Measurements from ENCODE around the gene MSMO1. TPM values are rescaled to one million over a fixed set of nuclear protein-coding genes. Genes with fewer than 3 reads are reported as not detected.

The MSMO1 gene
- total and polyA plus RNA-seq, 2 experiments from 2014 or later, result 145 to 272 TPM

DNA sequence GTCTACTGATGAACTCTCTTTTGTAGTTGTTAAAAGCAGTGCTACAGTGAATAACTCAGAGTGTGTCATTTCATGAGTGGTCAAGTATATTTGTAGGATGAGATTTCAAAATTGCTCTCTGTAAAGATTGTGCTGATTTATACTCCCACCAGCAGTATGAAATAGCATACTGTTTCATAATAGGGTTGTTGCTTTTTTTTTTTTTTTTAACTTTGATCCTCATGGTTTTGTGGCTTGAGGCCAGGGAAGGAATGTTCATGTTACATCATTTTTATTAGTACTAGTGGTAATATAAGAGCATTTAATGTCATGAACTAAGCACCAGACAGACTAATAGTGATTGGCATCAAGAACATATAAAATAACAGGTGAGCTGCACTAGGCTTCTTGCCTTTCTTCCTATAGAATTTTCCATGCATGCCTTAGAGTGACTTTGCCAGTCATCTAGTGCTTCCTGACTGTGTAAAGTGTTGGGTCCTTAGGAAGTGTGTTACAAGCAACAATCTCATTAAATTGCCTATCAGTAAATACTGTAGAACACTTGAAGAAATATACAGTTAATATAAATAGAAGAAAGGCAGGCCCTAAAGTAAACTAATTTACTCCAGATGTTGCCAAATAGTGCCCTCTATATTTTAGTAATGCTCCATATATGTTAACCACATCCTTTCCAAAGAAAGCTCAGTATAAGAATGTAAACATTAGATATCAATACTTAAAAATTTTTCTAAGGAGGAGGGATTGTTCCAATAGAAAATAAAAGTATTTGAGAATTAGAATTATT lies 38.6 kb upstream of the MSMO1 start:
- TF ChIP-seq, protein P1, sequence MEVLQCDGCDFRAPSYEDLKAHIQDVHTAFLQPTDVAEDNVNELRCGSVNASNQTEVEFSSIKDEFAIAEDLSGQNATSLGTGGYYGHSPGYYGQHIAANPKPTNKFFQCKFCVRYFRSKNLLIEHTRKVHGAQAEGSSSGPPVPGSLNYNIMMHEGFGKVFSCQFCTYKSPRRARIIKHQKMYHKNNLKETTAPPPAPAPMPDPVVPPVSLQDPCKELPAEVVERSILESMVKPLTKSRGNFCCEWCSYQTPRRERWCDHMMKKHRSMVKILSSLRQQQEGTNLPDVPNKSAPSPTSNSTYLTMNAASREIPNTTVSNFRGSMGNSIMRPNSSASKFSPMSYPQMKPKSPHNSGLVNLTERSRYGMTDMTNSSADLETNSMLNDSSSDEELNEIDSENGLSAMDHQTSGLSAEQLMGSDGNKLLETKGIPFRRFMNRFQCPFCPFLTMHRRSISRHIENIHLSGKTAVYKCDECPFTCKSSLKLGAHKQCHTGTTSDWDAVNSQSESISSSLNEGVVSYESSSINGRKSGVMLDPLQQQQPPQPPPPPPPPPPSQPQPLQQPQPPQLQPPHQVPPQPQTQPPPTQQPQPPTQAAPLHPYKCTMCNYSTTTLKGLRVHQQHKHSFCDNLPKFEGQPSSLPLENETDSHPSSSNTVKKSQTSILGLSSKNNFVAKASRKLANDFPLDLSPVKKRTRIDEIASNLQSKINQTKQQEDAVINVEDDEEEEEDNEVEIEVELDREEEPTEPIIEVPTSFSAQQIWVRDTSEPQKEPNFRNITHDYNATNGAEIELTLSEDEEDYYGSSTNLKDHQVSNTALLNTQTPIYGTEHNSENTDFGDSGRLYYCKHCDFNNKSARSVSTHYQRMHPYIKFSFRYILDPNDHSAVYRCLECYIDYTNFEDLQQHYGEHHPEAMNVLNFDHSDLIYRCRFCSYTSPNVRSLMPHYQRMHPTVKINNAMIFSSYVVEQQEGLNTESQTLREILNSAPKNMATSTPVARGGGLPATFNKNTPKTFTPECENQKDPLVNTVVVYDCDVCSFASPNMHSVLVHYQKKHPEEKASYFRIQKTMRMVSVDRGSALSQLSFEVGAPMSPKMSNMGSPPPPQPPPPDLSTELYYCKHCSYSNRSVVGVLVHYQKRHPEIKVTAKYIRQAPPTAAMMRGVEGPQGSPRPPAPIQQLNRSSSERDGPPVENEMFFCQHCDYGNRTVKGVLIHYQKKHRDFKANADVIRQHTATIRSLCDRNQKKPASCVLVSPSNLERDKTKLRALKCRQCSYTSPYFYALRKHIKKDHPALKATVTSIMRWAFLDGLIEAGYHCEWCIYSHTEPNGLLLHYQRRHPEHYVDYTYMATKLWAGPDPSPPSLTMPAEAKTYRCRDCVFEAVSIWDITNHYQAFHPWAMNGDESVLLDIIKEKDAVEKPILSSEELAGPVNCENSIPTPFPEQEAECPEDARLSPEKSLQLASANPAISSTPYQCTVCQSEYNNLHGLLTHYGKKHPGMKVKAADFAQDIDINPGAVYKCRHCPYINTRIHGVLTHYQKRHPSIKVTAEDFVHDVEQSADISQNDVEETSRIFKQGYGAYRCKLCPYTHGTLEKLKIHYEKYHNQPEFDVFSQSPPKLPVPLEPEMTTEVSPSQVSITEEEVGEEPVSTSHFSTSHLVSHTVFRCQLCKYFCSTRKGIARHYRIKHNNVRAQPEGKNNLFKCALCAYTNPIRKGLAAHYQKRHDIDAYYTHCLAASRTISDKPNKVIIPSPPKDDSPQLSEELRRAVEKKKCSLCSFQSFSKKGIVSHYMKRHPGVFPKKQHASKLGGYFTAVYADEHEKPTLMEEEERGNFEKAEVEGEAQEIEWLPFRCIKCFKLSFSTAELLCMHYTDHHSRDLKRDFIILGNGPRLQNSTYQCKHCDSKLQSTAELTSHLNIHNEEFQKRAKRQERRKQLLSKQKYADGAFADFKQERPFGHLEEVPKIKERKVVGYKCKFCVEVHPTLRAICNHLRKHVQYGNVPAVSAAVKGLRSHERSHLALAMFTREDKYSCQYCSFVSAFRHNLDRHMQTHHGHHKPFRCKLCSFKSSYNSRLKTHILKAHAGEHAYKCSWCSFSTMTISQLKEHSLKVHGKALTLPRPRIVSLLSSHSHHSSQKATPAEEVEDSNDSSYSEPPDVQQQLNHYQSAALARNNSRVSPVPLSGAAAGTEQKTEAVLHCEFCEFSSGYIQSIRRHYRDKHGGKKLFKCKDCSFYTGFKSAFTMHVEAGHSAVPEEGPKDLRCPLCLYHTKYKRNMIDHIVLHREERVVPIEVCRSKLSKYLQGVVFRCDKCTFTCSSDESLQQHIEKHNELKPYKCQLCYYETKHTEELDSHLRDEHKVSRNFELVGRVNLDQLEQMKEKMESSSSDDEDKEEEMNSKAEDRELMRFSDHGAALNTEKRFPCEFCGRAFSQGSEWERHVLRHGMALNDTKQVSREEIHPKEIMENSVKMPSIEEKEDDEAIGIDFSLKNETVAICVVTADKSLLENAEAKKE (CRISPR knock-in tag; IDR thresholded peaks at IDR 0.05), result no peak
- no peak for TF ChIP-seq STAT1 (IDR thresholded peaks at IDR 0.05; ENCODE audit: unreplicated experiment)
- no peak for TF ChIP-seq JUNB (IDR thresholded peaks at IDR 0.05; ENCODE audit: unreplicated experiment)
- TF ChIP-seq, protein P2, sequence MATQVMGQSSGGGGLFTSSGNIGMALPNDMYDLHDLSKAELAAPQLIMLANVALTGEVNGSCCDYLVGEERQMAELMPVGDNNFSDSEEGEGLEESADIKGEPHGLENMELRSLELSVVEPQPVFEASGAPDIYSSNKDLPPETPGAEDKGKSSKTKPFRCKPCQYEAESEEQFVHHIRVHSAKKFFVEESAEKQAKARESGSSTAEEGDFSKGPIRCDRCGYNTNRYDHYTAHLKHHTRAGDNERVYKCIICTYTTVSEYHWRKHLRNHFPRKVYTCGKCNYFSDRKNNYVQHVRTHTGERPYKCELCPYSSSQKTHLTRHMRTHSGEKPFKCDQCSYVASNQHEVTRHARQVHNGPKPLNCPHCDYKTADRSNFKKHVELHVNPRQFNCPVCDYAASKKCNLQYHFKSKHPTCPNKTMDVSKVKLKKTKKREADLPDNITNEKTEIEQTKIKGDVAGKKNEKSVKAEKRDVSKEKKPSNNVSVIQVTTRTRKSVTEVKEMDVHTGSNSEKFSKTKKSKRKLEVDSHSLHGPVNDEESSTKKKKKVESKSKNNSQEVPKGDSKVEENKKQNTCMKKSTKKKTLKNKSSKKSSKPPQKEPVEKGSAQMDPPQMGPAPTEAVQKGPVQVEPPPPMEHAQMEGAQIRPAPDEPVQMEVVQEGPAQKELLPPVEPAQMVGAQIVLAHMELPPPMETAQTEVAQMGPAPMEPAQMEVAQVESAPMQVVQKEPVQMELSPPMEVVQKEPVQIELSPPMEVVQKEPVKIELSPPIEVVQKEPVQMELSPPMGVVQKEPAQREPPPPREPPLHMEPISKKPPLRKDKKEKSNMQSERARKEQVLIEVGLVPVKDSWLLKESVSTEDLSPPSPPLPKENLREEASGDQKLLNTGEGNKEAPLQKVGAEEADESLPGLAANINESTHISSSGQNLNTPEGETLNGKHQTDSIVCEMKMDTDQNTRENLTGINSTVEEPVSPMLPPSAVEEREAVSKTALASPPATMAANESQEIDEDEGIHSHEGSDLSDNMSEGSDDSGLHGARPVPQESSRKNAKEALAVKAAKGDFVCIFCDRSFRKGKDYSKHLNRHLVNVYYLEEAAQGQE (IDR thresholded peaks at IDR 0.05; ENCODE audit: unreplicated experiment), result no peak
- TF ChIP-seq ZNF331 (CRISPR knock-in tag; IDR thresholded peaks at IDR 0.05; ENCODE audit: low read depth), result no peak
- no peak for TF ChIP-seq EZH2 (IDR thresholded peaks at IDR 0.05; ENCODE audit: low read depth, unreplicated experiment)
- TF ChIP-seq CREB1 (CRISPR knock-in tag; IDR thresholded peaks at IDR 0.05; ENCODE audit: low read depth), result no peak
- no peak for TF ChIP-seq ZNF114 (CRISPR knock-in tag; IDR thresholded peaks at IDR 0.05)
- TF ChIP-seq, protein P3, sequence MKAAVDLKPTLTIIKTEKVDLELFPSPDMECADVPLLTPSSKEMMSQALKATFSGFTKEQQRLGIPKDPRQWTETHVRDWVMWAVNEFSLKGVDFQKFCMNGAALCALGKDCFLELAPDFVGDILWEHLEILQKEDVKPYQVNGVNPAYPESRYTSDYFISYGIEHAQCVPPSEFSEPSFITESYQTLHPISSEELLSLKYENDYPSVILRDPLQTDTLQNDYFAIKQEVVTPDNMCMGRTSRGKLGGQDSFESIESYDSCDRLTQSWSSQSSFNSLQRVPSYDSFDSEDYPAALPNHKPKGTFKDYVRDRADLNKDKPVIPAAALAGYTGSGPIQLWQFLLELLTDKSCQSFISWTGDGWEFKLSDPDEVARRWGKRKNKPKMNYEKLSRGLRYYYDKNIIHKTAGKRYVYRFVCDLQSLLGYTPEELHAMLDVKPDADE (IDR thresholded peaks at IDR 0.05), result no peak
- TF ChIP-seq EZH2phosphoT487 (IDR thresholded peaks at IDR 0.05; ENCODE audit: unreplicated experiment), result no peak
- no peak for TF ChIP-seq POLR2AphosphoS5 (IDR thresholded peaks at IDR 0.05; ENCODE audit: low read depth)
- TF ChIP-seq, protein P4, sequence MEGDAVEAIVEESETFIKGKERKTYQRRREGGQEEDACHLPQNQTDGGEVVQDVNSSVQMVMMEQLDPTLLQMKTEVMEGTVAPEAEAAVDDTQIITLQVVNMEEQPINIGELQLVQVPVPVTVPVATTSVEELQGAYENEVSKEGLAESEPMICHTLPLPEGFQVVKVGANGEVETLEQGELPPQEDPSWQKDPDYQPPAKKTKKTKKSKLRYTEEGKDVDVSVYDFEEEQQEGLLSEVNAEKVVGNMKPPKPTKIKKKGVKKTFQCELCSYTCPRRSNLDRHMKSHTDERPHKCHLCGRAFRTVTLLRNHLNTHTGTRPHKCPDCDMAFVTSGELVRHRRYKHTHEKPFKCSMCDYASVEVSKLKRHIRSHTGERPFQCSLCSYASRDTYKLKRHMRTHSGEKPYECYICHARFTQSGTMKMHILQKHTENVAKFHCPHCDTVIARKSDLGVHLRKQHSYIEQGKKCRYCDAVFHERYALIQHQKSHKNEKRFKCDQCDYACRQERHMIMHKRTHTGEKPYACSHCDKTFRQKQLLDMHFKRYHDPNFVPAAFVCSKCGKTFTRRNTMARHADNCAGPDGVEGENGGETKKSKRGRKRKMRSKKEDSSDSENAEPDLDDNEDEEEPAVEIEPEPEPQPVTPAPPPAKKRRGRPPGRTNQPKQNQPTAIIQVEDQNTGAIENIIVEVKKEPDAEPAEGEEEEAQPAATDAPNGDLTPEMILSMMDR (conservative IDR thresholded peaks at IDR 0.05; ENCODE audit: low read depth in 2 of 2), result no peak
- no peak for TF ChIP-seq NANOG (IDR thresholded peaks at IDR 0.05; ENCODE audit: borderline replicate concordance)
- Histone ChIP-seq H3K27ac (ENCODE audit: low read depth) (no peak overlapping the region), H3K27me3 (ENCODE audit: insufficient read depth) (no peaks in the 10 kb centered on the region), H2AFZ (no peak overlapping the region), H3F3A (replicated peaks; ENCODE audit: low read depth) (no peaks in the 10 kb centered on the region), H3K4me2 (no peak overlapping the region), H4K20me1 (replicated peaks; ENCODE audit: insufficient read depth) (no peaks in the 10 kb centered on the region), H3K9me2 (ENCODE audit: insufficient read depth) (no peaks in the 10 kb centered on the region), H3K4me3 (no peak overlapping the region), H3K36me3 (ENCODE audit: insufficient read depth) (no peaks in the 10 kb centered on the region), H3K4me1 (ENCODE audit: insufficient read depth) (peaks cover 1% of the 10 kb centered on the region; the same call in 1 of the 2 replicates), H3K79me2 (replicated peaks; ENCODE audit: insufficient read depth) (no peaks in the 10 kb centered on the region)
- peaks cover 13% of the 10 kb centered on the region for H3K36me3 Mint-ChIP-seq (ENCODE audit: low read depth)
- no peak for ATAC-seq
- H3K27me3 Mint-ChIP-seq (ENCODE audit: insufficient read depth, low read depth, poor library complexity), result no peaks in the 10 kb centered on the region
- no peak overlapping the region for H3K27ac Mint-ChIP-seq
- no peak for DNase-seq (ENCODE audit: low spot score)
- H3K4me1 Mint-ChIP-seq, result no peaks in the 10 kb centered on the region; the same call in 2 of the 3 replicates
- no peak overlapping the region for H3K4me3 Mint-ChIP-seq
- peaks cover 8% of the 10 kb centered on the region for H3K9me3 Mint-ChIP-seq

All from GM23338 (cell line).